ENCODE measurements around the gene L2HGDH.

The L2HGDH gene

DNA sequence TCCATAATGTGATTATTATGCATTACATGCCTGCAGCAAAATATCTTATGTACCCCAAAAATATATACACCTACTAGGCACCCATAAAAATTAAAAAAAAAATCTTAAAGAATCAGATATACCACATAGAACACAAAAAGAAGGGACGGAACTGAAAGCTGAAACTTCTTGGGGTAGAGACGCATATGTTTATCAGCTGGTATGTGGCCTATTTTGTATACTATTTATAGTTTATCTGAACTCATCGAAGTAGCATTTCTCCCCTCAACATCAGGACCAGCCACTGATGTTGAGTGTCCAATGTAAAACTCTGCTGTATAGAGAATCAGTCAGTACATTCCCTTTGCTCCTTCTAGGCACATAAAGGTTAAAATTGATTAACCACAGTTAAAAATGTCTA, 57.8 kb downstream of the L2HGDH start:
- Histone ChIP-seq H3K27ac (ENCODE audit: low read length) (no peak overlapping the region), H3K79me2 (ENCODE audit: insufficient read depth, low read length) (no peaks in the 10 kb centered on the region), H3K9me3 (ENCODE audit: insufficient read depth, low read length, severe bottlenecking) (no peaks in the 10 kb centered on the region), H4K20me1 (ENCODE audit: insufficient read depth, low read length) (no peaks in the 10 kb centered on the region), H2AFZ (ENCODE audit: low read depth, low read length) (no peak overlapping the region), H3K4me2 (ENCODE audit: insufficient read depth, low read length) (no peak overlapping the region), H3K9ac (ENCODE audit: low read depth, low read length) (no peak overlapping the region), H3K27me3 (ENCODE audit: insufficient read depth, low read length, poor library complexity) (no peaks in the 10 kb centered on the region), H3K4me1 (ENCODE audit: insufficient read depth, low read length) (no peaks in the 10 kb centered on the region), H3K36me3 (ENCODE audit: insufficient read depth, low read length) (peaks cover 14% of the 10 kb centered on the region), H3K4me3 (ENCODE audit: low read depth in 1 of 2, low read length in 2 of 2) (no peak overlapping the region)
- DNase-seq: no peak
- ATAC-seq (ENCODE audit: insufficient read depth, low read depth): no peak
- TF ChIP-seq EZH2 (IDR thresholded peaks at IDR 0.05; ENCODE audit: borderline replicate concordance, low read depth, low read length, severe bottlenecking): no peak
- TF ChIP-seq, protein P1, sequence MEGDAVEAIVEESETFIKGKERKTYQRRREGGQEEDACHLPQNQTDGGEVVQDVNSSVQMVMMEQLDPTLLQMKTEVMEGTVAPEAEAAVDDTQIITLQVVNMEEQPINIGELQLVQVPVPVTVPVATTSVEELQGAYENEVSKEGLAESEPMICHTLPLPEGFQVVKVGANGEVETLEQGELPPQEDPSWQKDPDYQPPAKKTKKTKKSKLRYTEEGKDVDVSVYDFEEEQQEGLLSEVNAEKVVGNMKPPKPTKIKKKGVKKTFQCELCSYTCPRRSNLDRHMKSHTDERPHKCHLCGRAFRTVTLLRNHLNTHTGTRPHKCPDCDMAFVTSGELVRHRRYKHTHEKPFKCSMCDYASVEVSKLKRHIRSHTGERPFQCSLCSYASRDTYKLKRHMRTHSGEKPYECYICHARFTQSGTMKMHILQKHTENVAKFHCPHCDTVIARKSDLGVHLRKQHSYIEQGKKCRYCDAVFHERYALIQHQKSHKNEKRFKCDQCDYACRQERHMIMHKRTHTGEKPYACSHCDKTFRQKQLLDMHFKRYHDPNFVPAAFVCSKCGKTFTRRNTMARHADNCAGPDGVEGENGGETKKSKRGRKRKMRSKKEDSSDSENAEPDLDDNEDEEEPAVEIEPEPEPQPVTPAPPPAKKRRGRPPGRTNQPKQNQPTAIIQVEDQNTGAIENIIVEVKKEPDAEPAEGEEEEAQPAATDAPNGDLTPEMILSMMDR (IDR thresholded peaks at IDR 0.05; ENCODE audit: borderline replicate concordance, extremely low read depth, low read length, poor library complexity, severe bottlenecking): no peak

DNA sequence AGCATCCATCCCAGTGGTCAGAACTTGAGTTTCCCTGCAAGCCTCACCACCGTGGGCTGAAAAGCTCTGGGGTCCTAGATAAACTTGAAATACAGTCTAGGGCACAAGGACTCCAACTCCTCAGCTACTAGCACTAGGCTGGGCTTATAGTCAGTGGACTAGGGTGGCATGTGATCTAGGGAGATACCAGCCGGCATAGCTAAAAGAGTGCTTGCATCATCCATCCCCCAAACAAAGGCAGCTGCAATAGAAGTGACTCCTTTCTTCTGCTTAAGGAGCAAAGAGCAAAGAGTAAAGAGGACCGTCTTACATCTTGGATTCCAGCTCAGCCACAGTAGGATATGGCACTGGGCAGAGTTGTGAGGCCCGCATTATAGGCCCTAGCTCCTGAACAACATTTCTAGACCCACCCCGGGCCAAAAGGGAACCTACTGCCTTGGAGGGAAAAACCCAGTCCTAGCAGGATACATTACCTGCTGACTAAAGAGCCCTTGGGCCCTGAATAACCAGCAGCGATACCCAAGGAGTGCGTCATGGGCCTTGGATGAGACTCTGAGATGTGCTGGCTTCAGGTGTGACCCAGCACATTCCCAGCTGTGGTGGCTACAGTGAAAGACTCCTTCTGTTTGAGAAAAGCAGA, 62.8 kb downstream of the L2HGDH start:
- Histone ChIP-seq H3K27me3 (ENCODE audit: insufficient read depth, low read length, poor library complexity) (no peaks in the 10 kb centered on the region), H3K4me1 (ENCODE audit: insufficient read depth, low read length) (no peaks in the 10 kb centered on the region), H3K9me3 (ENCODE audit: insufficient read depth, low read length, severe bottlenecking) (no peaks in the 10 kb centered on the region), H3K4me2 (ENCODE audit: insufficient read depth, low read length) (no peak overlapping the region), H4K20me1 (ENCODE audit: insufficient read depth, low read length) (no peaks in the 10 kb centered on the region), H2AFZ (ENCODE audit: low read depth, low read length) (no peak overlapping the region), H3K36me3 (ENCODE audit: insufficient read depth, low read length) (peaks cover 30% of the 10 kb centered on the region), H3K9ac (ENCODE audit: low read depth, low read length) (no peak overlapping the region), H3K4me3 (ENCODE audit: low read depth in 1 of 2, low read length in 2 of 2) (no peak overlapping the region), H3K27ac (ENCODE audit: low read length) (no peak overlapping the region), H3K79me2 (ENCODE audit: insufficient read depth, low read length) (no peaks in the 10 kb centered on the region)
- no peak for TF ChIP-seq EZH2 (IDR thresholded peaks at IDR 0.05; ENCODE audit: borderline replicate concordance, low read depth, low read length, severe bottlenecking)
- TF ChIP-seq, protein P1 (IDR thresholded peaks at IDR 0.05; ENCODE audit: borderline replicate concordance, extremely low read depth, low read length, poor library complexity, severe bottlenecking): no peak
- no peak for DNase-seq
- ATAC-seq (ENCODE audit: insufficient read depth, low read depth): peak; percentile 47; the same call in 1 of the 3 replicates

DNA sequence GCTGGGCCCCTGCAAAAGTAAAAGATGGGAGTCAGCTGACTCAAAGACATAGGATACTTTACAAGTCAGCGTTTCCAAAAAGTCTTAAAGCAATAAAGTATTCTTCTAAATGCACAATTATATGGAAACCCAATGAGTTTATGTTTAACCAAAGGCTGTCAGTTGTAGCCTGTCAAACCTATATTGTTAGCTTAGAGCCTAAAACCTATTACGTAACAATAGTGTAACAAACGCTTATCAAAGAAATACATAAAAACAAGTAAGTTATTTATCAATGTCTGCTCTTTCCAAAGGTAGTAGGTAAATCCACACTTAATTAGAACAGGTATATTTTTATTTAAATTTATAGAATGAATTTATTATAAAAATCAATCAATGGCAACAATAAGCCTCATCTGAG, 64.8 kb downstream of the L2HGDH start:
- Histone ChIP-seq H3K27ac (ENCODE audit: low read length) (no peak overlapping the region), H3K36me3 (ENCODE audit: insufficient read depth, low read length) (peaks cover 26% of the 10 kb centered on the region), H3K9me3 (ENCODE audit: insufficient read depth, low read length, severe bottlenecking) (no peaks in the 10 kb centered on the region), H3K4me3 (ENCODE audit: low read depth in 1 of 2, low read length in 2 of 2) (no peak overlapping the region), H3K4me2 (ENCODE audit: insufficient read depth, low read length) (no peak overlapping the region), H4K20me1 (ENCODE audit: insufficient read depth, low read length) (no peaks in the 10 kb centered on the region), H3K79me2 (ENCODE audit: insufficient read depth, low read length) (no peaks in the 10 kb centered on the region), H3K4me1 (ENCODE audit: insufficient read depth, low read length) (no peaks in the 10 kb centered on the region), H2AFZ (ENCODE audit: low read depth, low read length) (no peak overlapping the region), H3K9ac (ENCODE audit: low read depth, low read length) (no peak overlapping the region), H3K27me3 (ENCODE audit: insufficient read depth, low read length, poor library complexity) (no peaks in the 10 kb centered on the region)
- TF ChIP-seq, protein P1 (IDR thresholded peaks at IDR 0.05; ENCODE audit: borderline replicate concordance, extremely low read depth, low read length, poor library complexity, severe bottlenecking): no peak
- no peak for TF ChIP-seq EZH2 (IDR thresholded peaks at IDR 0.05; ENCODE audit: borderline replicate concordance, low read depth, low read length, severe bottlenecking)
- no peak for ATAC-seq (ENCODE audit: insufficient read depth, low read depth)
- DNase-seq: no peak

Data from DND-41 (cell line).